ENCODE data around the gene FBH1.
"Not testable (repeated sequence)": the region's sequence is repeated elsewhere in the genome, so short reads cannot be mapped to it uniquely, and the experiment has no call there.

FBH1 gene

DNA sequence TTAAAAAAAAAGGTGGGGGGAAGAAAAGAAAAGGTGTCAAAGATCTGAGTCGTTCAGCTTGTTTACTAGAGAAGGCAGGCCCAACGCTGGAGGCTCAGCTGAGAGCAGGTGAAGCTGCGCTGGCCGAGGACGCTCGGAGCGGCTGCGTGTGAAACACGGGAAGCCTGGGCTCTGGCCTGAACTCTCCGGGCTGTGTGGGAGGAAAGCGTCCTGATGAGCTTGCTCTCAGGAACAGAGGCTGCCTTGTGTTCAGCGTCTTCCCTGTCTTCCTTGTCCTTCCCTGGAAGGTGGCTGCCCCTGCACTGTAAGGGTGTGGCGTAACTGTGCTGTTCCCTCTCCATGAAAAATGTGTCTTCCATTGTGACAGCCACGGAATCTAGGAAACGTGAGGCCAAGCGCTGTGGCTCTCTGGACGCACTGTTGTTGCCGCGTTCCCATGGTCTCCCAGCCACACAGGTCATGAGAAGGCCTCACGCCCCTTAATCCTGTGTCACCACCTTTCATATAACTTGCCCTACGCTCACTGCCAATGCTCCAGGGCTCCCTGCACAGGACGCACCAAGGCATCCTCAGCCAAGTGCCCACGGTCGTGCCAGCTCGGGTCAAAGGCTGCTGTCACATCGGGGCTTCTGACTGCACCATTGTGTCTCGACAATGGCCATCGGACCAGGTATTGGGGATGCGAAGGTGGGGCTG lies 71.5 kb downstream of the FBH1 start:
- no peak for DNase-seq (ENCODE audit: extremely low read depth, low read depth)
- TF ChIP-seq, protein P1, sequence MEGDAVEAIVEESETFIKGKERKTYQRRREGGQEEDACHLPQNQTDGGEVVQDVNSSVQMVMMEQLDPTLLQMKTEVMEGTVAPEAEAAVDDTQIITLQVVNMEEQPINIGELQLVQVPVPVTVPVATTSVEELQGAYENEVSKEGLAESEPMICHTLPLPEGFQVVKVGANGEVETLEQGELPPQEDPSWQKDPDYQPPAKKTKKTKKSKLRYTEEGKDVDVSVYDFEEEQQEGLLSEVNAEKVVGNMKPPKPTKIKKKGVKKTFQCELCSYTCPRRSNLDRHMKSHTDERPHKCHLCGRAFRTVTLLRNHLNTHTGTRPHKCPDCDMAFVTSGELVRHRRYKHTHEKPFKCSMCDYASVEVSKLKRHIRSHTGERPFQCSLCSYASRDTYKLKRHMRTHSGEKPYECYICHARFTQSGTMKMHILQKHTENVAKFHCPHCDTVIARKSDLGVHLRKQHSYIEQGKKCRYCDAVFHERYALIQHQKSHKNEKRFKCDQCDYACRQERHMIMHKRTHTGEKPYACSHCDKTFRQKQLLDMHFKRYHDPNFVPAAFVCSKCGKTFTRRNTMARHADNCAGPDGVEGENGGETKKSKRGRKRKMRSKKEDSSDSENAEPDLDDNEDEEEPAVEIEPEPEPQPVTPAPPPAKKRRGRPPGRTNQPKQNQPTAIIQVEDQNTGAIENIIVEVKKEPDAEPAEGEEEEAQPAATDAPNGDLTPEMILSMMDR (IDR thresholded peaks at IDR 0.05; ENCODE audit: low read depth, low read length): no peak

DNA sequence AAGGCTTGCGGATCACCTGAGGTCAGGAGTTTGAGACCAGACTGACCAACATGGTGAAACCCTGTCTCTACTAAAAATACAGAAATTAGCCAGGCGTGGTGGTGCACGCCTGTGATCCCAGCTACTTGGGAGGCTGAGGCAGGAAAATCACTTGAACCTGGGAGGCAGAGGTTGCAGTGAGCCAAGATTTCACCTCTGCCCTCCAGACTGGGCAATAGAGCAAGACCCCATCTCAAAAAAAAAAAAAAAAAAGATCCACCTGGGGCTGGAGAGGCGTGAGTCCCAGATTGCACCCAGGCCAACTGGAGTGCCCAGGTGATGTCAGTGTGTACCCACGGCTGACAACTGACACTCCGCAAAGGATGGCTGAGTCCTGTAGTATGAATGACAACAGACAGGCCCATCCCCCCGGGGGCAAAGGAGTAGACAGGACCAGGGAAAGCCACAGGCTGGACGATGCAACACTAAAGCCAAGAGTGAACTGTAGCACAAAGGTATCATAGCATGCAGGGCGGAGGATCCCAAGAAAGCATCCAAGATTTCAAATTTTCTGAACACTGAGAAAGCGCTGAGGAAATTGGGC lies 72.4 kb downstream of the FBH1 start:
- not testable (repeated sequence) for DNase-seq (ENCODE audit: extremely low read depth, low read depth)

DNA sequence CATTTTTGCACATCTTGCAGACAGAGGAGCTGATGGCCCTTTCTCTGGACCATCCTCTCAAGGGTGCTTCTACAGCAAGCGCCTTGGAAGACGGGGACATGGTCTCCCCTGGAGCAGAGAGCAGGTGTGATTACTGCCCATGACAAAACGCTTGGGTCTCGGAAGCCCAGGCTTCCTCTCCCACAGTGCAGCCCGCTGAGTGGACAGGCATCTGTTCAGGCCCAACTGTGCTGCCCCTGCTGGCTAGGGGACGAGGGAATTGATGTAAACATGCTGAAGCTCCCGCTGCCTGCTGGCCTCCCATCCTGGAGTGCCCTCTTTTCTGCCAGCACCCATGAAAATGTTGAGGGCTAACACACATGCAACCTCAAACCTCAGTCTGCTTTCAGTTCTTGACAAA lies 73.0 kb downstream of the FBH1 start:
- no peak for DNase-seq (ENCODE audit: extremely low read depth, low read depth)
- TF ChIP-seq, protein P1 (IDR thresholded peaks at IDR 0.05; ENCODE audit: low read depth, low read length): no peak

DNA sequence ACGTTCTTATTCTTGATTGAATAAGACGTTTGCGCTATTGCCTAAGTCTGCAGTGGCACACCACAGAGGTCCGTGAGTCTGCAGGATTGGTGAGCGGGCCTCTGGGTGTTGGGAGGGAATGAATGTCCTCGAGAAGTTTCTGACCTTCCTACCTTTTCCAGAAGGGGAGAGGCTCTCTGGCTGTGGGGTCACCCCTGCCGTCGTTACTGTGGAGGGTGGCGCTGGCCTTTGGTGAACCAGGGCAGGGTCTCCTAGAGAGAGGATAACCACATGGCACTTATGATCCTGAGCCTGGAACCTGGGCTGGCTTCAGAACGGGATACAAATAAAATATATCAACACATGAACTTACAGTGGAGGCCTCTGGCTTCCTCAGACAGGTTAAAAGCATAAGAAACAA lies 73.5 kb downstream of the FBH1 start:
- TF ChIP-seq, protein P1 (IDR thresholded peaks at IDR 0.05; ENCODE audit: low read depth, low read length): no peak
- DNase-seq (ENCODE audit: extremely low read depth, low read depth): no peak

DNA sequence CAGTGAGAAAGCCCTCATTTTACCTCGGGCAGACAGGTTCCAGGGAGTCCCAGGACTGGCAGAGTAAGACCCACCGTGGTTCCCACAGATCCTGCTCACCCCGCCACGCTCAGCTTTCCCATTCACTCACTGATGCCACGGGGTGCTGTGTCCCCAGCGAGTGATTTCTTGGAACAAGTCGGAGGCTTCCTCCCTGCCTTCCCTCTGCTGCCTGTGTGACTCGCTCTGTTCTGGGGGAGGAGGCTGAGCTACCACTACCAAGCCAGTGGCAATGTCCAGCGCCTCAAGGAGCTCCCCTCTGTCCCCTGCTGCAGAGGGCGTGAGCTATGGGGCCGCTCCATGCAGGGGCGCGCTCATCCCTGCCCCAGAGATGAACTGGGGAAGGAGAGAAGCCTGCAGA lies 74.7 kb downstream of the FBH1 start:
- no peak for DNase-seq (ENCODE audit: extremely low read depth, low read depth)
- TF ChIP-seq, protein P1 (IDR thresholded peaks at IDR 0.05; ENCODE audit: low read depth, low read length): no peak

DNA sequence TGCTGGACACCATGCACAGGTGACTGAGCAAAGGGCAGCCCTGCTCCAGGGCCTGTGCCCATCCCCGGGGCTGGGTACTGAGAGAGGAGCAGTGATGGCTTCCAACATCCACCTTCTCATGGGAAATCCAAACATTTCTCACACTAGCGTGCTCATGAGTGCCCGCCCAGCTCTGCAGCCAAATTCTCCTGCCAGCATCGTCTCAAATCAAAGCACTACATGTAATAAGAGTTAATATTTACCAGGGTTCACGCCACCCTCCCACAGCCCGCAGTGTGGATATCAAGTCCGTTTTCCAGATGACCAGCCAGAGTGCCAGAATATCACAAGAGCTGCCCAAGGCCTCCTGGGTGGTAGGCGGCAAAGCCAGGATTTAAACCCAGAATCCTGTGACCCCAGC lies 75.2 kb downstream of the FBH1 start:
- TF ChIP-seq, protein P1 (IDR thresholded peaks at IDR 0.05; ENCODE audit: low read depth, low read length): no peak
- no peak for DNase-seq (ENCODE audit: extremely low read depth, low read depth)

DNA sequence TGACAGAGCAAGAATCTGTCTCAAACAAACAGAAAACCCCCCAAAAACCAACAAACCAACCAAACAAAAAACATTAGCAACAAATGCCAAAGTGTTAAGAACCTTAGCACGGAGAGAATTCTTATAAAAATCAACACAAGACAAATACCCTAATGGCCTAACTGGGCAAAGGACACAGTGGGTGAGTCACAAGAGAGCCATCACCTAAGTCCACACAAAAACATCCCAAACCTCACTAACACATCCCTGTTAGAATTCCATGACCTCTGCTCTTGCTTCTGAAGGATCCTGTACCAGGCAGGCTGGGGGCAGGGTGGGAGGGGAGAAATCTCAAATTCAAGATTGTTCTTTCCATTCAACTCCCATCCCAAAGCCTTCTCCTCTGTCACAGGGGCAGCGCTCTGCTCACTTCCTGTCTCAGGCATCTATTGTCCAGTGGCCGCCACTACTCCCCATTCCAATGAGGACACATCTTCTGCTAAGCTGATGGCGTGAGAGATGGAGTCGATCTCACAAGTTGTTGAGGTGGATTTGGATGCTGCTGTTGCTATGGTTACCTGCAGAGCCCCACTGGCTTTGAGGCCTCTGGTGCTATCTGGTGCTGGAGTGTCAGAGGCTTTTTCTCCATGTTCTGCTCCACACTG lies 78.1 kb downstream of the FBH1 start:
- DNase-seq (ENCODE audit: extremely low read depth, low read depth): no peak
- TF ChIP-seq, protein P1 (IDR thresholded peaks at IDR 0.05; ENCODE audit: low read depth, low read length): no peak

Data from AG09319 (cell line).